NCI-H524 (cell line): ENCODE data around the gene MAPK11.
A peak's percentile ranks its signal among the peaks of the same experiment; 100 is the strongest.

Experiments used
- DNase-seq, 2 experiments: peaks; one replicate each; lab custom pipeline; 2025; lab: John Stamatoyannopoulos, UW

MAPK11 gene

DNA sequence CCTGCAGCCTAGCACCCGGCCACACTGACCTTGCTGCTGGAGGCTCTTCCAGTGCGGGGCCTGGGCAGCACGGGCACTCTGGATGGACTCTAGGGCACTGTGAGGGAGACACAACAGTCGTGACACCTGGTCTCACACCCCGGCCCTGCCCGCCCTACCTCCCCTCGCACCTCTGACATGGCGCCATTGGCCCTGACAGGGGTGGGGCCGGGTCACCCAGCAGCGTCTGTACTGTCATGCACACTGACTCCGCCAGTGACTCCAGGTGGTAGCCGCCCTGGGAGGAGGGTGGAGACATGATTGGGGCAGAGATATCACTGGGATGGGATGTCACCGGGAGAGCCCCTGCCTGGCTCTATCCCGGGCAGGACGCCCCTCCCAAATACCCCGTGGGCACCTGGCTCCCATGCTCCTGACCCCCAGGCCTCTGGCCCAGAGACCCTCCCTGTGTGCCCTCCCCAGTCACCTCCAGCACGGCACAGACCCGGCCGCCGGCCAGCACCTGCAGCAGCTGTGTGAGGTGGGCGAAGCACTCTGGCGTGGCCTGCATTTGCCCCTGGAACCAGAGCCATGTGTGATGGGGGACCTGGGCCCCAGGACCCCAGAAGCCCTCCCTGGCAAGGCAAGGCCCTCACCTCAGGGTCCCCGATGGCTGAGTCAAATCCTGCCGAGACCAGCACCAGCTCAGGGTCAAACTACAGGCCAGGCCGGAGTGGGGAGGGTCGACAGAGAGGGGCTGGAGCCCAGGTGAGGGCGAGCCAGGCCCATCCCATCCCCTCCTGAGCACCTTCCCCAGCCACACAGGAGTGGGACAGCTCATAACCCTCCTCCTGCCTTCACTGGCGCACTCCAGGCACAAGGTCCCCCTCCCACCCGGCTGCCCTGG lies 21.7 kb downstream of the MAPK11 start:
- no peak for DNase-seq

DNA sequence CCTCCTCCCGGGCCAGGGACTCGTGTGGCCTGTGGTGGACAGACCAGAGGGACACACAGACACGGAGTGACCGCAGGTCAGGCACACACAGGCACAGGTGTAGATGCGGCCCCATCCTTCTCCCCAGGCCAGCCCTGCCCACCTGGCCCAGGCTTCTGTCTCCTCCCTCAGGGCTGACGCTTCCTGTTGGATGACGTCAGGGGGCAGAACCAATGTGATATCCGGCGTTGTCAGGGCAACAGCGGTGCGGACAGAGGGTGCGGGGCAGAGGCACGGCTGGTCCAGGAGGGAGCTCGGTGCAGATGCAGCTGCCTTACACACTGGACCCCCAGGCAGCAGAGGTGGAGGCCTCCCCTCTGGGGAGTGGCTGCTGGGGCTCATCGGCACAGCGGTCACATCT lies 22.4 kb downstream of the MAPK11 start:
- no peak for DNase-seq

DNA sequence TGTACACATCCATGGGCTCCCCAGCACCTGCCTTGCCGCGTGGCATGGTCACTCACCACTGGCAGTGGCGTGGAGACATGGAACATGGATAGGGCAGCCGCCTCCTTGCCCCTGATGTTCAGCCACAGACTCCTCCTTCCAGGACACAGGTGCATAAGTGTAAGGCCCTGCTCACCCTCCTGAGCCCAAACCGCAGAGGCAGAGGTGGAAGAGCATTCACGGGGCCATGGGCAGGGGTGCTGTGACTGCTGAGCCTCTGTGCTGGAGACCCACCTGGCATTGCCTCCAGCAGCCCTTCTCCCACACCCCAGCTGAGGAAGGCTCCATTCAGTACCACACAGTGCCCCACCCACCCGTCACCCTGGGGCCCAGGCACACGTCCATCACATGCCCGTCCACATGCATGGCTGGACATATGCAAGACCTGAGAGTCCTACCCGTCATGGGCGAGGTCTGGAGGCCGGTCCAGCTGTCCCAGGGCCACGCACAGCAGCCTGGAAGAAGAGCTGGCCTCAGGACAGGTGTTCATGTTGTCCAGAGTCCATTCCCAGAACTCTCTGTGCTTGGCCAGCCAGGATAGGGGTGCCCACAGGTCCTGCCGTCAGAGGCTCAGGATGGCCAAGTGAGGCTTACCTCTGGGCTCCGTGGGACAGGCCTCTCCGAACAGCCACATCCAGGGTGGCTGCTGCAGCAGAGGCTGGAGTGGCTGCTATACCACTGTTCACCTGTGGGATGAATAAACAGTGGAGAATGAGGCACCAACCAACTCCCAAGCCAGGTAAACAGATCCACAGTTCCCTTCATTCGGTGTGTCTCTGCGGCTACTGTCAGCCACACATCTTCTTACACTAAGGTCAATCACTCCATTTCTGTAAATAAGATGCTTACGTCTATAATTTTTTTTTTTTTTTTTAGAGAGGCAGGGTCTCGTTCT lies 23.7 kb downstream of the MAPK11 start:
- no peak for DNase-seq

DNA sequence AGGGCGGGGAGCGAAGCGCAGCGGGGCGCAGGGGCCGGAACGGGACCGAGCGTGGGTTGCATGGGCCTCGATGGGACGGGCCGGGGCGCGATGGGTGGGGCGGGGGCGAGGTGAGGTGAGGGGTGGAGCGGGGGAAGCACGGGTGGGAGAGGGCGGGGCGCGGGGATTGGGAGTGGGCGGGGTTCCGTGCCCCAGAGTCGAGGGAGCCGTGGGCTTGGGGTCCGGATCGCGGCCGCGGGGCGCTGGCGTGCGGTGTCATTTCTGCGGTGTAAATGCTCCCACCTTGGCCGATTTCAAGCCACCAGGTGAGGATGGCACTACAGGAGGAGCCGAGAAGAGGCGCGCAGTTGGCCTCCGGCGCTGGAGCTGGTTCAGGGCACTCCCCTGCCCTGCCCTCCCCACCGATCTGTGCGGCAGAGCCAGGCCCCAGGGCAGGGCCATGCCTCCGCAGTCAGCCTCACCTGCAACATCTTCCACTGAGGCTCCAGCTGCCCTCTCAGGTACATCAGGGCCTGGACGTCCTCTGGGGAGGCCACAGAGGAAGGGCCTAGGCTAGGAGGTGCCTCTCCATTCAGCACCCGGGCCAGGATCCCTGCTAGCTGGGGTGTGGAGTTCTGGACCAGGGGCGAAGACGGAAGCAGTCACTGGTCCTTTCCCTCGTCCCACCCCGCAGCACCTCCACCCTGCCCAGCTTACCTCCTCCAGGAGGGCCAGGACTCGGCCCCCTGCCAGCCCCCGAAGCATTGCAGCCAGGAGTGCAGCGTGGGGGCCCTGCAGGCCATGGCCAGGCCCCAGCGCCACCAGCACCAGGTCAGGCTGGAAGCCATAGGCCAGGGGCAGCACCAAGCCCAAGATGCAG lies 24.7 kb downstream of the MAPK11 start:
- DNase-seq: no peak

DNA sequence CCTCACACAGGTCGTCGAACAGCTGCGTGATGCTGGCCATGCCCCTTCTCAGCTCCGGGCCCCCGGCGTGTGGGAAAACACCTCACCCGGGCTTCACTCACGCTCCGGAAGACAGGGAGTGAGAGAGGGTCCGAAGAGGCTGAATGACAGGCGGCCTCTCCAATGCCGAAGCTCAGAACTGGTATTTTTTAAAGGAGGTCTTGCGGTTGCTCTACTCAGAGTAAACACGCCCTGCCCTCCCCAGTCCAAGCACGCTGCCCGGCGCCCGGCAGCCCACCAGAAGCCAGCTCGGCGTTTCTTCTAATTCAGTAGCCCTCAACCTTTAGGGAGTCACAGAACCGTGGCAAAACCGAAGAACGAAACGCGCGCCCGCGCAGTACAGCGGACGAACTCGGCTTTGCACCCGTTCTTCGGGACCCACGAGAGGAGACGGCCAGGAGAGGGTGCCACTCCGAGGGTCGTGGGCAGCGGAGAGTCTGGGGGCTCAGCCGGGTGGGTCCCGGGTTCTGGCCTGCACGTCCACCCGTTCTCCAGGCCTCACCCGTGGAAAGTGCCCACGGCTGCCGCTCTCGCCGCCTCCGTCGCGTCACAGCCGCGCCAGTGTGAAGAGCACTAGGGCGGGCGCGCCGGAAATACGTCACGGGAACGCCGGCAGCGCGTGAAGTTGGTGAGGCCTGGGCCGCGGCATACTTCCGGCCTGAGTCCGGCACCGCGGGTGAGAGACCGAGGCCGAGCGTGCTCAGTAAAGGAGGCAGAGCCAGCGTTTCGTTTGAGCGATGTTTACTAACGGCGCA lies 25.6 kb downstream of the MAPK11 start, which contains the start of gene TUBGCP6:
Gene TUBGCP6, minus strand, starts transcription at position 604 of the 794 bp plus-strand sequence. Its CDS starts 564 bp downstream, at position 40.
- DNase-seq: peak; percentile 72 to 90

DNA sequence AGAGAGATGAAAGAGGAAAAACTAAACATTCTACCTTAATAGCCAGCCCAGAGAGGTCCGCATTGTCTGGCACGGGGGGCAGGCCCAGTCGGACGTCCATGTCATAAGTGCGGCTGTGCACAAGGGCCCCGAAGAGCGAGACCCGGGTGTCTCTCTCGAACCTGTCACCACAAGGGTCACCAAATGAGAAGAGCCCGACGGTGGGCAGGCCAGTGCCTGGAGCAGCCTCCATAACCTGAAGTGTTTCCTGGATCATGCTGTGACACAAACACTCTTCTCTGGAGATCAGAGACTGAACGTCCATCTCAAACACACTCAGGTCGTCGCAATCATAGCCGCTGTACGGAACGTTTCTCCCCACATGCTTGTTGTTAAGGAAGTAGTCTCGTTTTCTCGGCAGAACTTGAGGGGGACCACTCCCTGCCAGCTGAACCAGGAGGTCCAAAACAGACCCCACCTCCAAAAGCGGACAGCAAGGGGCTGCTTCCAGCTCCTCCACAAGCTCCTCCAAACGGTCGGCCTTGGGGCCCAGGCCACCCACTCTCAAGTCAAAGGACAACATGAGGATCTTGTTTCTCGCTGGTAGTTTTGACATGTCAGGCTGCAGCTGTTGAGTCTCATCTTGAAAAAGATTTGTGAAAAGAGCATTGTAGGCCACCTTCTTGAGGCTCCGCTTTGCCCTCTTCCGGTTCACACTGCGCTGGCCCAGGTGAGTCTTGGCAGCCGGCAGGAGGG lies 26.3 kb downstream of the MAPK11 start:
- no peak for DNase-seq

DNA sequence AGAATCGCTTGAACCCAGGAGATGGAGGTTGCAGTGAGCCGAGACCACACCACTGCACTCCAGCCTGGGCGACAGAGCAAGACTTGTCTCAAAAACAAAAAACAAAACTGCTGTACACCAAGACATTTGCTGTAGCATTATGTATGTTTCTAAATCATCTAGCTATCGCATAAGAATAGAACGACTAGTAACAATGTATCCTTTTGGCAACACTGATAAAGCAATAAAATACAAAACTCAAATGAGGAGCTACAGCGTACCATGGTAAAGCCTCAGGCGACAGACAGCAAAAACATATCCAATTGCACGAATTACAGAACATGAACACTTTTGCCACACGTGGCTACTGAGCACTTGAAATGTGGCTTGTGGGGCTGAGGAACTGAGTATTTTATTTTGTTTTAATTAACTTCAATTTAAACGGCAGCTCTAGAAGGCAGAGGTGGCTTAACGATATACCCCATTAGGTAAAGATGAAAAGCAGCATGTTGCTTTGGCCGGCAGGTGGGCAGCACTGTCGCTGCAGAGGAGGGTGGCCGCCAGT lies 27.7 kb downstream of the MAPK11 start:
- DNase-seq: peak in 1 of 2 experiments; percentile 26

DNA sequence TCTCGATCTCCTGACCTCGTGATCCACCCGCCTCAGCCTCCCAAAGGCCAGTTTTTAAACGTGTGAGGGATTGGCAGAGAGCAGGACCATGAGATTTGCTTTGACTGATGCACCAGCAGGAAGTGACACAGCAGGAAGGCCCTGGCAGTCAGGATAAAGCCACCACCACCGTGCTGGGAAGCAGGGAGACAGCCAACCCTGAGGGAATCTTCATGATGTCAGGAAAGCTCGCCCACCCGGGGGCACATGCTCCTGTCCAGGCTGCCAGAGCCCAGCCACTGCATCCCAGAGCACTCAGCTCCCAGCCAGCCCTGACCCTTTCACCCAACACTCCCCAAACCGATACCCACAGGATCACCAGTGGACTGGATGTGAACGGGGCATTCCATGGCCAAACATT lies 31.4 kb downstream of the MAPK11 start:
- DNase-seq: no peak

DNA sequence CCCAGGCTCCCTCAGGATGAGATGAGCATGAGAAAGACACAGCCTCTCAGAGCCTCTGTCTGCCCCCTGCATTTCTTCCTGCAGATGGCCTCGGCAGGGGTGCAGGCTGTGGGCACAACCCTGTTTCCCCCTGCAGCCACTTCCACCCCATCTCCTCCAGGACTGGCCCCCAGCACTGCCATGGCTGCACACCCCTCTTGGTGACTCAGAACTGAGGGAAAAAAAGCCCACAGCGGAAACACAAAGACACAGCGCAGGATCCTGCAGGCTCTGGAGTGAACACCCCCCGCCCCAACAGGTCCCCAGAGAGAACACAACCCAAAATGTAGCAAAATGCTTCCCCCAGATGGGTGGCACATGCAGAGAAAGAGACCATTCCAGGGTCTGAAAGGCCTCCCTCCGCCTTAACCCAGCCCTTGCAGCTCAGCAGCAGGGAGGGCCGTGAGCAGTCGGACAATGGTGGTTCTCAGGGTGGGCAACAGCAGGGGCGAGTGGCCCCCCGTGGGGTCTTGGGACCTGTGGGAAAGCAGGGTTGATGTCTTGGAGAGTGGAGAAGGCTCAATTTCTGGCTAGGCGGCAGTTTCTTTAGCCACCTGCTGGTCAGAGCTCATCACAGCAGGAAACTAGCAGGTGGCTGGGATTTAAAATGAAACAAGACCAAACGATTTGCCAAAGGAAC lies 33.3 kb downstream of the MAPK11 start:
- peak; percentile 17 to 40 for DNase-seq

DNA sequence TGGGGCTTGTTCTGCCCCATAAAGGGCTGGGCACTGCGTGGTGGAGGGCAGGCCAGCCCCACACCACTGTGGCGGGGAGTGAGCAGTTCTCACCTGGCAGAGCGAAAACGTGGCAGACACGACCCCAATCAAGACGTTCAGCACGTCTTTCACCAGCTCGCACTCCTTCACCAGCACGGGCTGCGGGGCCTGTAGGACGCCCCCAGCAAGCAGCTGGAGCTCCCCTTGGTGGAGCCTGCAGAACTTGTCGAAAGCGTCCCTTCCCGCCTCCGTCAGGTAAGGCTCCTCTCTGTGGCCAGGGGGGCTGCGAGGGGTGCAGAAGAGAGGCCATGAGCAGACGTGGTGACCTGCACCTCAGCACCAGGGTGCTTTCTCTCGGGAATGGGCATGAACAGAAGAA lies 37.0 kb downstream of the MAPK11 start:
- DNase-seq: no peak

DNA sequence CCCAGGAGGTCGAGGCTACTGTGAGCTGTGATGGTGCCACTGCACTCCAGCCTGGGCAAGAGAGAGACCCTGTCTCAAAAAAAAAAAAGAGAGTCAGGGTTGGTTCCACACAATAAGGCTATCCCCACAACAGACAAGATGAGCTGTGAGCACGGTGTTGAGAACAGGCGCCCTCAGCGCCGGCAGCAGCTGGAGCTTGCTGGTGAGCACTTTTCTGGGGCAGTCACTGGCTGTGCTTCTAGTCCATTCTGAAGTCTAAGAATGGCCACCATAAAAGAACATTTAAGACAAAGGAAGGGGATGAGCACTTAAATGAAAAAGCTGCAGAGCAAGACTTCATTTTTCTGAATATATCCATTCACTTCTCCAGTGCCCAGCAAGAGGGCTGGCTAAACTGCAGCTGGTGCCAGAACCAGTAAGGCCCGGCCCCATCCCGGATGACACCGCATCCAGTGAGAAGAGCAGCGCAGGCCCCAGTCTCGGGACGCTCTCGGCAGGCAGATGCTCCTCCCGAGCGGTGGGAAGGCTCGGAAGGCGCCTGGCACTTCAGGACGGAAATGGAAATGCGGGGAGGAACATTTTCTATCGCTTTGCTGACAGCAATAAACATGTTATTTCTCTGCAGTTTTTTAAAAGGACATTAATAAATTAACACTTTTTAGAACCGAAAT lies 37.6 kb downstream of the MAPK11 start:
- DNase-seq: no peak

DNA sequence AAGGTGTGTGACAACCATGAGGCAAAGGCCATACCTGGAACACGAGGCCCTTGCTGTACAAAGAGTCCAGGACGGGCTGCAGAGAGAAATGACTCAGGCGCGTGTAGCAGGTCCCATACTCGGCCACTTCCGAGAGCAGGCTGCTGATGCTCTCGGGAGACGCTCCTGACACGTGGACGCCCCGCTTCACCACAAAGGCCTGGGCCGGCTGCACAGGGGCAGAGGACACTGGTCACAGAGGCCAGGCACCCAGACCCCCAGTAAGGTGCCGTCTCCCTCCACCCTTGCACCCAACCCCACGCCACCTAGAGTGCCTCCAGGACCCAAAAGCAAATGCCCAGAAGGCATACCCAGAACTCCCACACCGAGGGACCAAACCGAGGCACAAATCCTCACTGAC lies 40.8 kb downstream of the MAPK11 start:
- no peak for DNase-seq

DNA sequence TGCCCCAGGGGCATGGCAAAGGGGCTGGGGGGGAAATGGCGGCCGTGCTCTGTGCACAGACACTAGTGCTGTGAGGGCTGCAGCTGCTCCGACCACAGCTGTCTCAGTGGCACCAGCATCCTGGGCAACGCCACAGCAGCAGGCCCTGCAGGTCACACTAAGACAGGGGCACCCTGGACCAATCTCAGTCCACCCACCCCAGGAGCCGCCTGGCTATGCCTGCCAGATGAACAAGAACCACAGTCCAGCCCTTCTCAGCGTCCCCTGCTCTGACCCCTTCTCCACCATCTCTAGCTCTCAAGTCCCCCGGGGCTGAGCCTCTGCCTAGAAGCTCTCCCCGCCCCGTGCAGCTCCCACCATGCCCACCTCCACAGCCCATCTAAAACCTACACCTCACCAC lies 41.8 kb downstream of the MAPK11 start:
- no peak for DNase-seq

DNA sequence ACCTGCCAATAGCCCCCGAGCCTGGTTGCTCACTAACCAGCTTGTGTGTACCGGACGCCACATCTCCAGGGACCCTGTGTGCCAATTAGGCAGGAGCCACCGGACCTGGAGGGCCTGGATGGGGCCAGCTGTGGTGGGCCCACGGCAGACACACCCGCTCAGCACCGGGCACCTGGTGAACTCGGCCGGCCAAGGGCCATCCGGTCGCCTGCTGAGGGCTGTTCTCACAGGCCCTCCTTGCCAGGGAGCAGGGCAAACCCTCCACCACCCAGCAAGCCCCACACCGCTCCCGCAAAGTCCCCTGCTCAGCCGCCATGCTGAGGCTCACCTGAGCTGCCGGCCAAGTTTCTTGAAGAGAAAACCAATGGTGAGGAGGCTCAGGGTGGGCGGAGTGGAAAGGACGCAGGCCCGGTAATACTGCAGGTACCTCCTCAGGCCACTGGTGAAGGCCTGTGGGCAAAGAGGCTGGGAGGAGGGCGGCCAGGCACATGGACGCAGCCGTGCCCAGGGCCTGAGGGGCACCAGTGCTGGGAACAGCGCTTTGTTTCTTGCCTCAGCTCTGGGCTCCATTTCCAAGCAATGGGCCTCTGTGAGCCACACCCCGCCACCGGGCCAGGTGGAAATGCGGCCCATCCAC lies 42.5 kb downstream of the MAPK11 start:
- no peak for DNase-seq

DNA sequence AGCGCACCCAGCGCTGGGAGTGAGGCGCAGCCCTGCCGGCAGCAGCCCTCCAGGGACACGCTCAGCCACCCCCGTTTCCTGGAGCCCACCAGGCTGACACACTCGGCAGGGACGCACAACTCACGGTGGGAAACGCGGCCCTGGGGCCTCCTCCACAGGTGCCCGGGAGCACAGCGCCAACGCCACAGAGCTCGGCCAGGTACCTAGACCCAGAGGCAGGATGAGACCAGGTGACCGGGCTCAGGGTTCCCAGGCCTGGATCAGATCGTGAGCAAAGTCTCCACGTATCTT lies 43.4 kb downstream of the MAPK11 start:
- DNase-seq: no peak

DNA sequence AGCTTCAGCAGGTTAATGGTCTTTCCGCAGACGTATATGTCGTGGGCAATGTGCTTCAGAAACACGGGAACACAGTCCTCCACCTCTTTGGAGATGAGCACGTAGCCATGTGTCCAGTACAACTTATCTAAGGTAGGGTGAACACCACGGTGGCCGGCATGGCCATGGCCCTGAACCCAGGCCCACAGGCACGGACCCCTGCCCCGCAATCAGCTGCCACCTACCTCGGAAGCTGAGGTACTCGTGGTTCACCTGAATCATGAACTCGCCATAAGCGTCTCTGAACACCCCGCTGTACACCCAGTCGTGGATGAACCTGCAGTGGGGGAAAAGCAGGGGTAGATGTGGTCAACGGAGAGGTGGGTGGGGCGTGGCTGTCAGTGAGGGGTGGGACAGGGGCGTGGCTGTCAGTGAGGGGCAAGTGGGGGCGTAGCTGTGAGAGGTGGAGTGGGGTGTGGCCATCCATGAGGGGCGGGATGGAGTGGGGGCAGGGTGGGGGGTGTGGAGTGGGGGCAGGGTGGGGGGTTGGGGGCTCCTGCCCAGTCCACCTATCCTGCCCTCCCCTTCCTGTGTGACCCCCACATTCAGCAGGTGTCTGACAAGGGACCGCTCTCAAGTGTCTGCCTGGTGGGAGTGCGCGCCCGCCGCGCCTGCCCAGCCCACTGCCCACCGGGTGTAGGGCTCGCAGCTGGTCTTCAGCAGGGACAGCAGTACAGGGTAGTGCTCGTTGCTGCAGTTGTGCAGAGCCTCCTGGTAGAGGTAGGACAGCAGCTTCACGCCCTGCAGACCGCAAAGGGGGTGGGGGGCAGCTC lies 43.9 kb downstream of the MAPK11 start:
- no peak for DNase-seq

DNA sequence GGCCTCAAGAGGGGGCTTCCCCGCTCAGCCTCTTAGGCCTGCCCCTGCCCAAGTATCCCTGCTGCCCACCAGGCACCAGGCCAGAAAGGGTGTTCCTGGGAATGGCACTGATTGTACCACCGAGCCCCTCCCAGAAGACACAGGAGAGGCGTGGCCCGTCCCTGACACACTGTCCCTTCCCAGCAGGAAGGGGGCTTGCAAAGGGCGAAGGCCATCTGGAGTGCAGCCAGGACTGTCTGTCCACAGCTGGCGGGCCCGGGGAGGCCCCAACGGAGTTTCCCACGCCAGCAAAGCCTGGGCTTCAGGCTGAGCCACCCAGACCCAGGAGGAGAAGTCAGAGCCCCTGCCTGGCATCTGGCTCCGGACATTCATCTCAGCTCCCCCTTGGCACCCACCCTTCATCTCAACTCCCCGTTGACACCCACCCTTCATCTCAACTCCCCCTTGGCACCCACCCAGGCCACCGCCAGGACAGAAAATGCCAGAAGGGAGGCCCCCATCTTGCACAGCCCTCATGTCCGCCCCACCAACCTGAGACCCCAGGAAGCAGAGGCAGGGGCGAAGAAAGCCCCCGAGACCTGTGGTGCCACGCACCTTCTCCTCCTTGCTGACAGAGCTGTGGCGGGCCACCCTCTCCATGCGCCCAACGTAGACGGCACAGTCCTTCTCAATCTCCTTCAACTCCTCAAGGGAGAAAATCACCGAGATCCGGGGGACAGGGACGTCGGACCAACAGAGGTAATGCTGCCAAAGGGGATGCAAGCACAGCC lies 44.8 kb downstream of the MAPK11 start:
- no peak for DNase-seq
